ENCODE data around the gene AK4. TPM values are rescaled to one million over a fixed set of nuclear protein-coding genes. Genes with fewer than 3 reads are reported as not detected.

Gene AK4
- total and polyA plus RNA-seq, 10 donors: 0.46 to 15.1 (median 4.3) TPM

GRCh38 chr1:65267271-65267670, 119.3 kb downstream of the AK4 start:
- no peak overlapping the region for H3K27ac ChIP-seq
- H3K4me1 ChIP-seq: peaks cover 7 to 30% (median 21%) of the 10 kb centered on the region in 6 donors
- no peaks in the 10 kb centered on the region for H3K9me3 ChIP-seq
- H3K4me3 ChIP-seq: no peak overlapping the region
- H3K27me3 ChIP-seq (replicated peaks in 1 of 7): peaks cover 0 to 34% (median 8%) of the 10 kb centered on the region in 7 donors
- TF ChIP-seq POLR2AphosphoS5 (IDR thresholded peaks at IDR 0.05) (no peak), CTCF (IDR thresholded peaks at IDR 0.05 in 8 of 11, conservative IDR thresholded peaks at IDR 0.05 in 3 of 11) (no peak), POLR2A (IDR thresholded peaks at IDR 0.05) (no peak)
- no peaks in the 10 kb centered on the region for H3K36me3 ChIP-seq
- intact Hi-C loops (cut with DNase I; ENCODE audit: low total_unique reads): no loop called here
- 40 to 72% (median 59%) methylated on average over 4 of the region's 4 CpGs for whole genome bisulfite sequencing, 5 donors
- no peak for DNase-seq

- WGBS, 5 donors: 53 to 83% (median 63%) methylated on average over 1 of the region's 1 CpG
- TF ChIP-seq POLR2A (IDR thresholded peaks at IDR 0.05): no peak
- TF ChIP-seq POLR2AphosphoS5 (IDR thresholded peaks at IDR 0.05): no peak
- no peak for TF ChIP-seq CTCF (IDR thresholded peaks at IDR 0.05 in 8 of 11, conservative IDR thresholded peaks at IDR 0.05 in 3 of 11)
- no peaks in the 10 kb centered on the region for H3K36me3 ChIP-seq
- H3K4me1 ChIP-seq: peaks cover 7 to 30% (median 21%) of the 10 kb centered on the region in 6 donors
- no peak overlapping the region for H3K4me3 ChIP-seq
- no peak for DNase-seq
- no peak overlapping the region for H3K27ac ChIP-seq
- H3K27me3 ChIP-seq (replicated peaks in 1 of 7): peaks cover 0 to 34% (median 8%) of the 10 kb centered on the region in 7 donors
- H3K9me3 ChIP-seq: no peaks in the 10 kb centered on the region
- intact Hi-C loops (cut with DNase I; ENCODE audit: low total_unique reads): no loop called here
Measured at GRCh38 chr1:65267683-65268082, 119.7 kb downstream of the AK4 start.

GRCh38 chr1:65269612-65270011, 121.6 kb downstream of the AK4 start:
- TF ChIP-seq CTCF (IDR thresholded peaks at IDR 0.05 in 8 of 11, conservative IDR thresholded peaks at IDR 0.05 in 3 of 11) (no peak), POLR2AphosphoS5 (IDR thresholded peaks at IDR 0.05) (no peak), POLR2A (IDR thresholded peaks at IDR 0.05) (no peak)
- no peak overlapping the region for H3K27ac ChIP-seq
- DNase-seq: no peak
- H3K36me3 ChIP-seq: no peaks in the 10 kb centered on the region
- H3K27me3 ChIP-seq (replicated peaks in 1 of 7): peaks cover 0 to 28% (median 6%) of the 10 kb centered on the region in 7 donors
- peaks cover 7 to 26% (median 20%) of the 10 kb centered on the region in 6 donors for H3K4me1 ChIP-seq
- no peak overlapping the region for H3K4me3 ChIP-seq
- H3K9me3 ChIP-seq: no peaks in the 10 kb centered on the region
- intact Hi-C loops (cut with DNase I; ENCODE audit: low total_unique reads): no loop called here
- WGBS, 5 donors: 88 to 92% (median 90%) methylated on average over 2 of the region's 2 CpGs

GRCh38 chr1:65276197-65276939, 128.4 kb downstream of the AK4 start:
- TF ChIP-seq POLR2AphosphoS5 (IDR thresholded peaks at IDR 0.05) (no peak), CTCF (IDR thresholded peaks at IDR 0.05 in 8 of 11, conservative IDR thresholded peaks at IDR 0.05 in 3 of 11) (no peak), POLR2A (IDR thresholded peaks at IDR 0.05) (no peak)
- 45 to 76% (median 66%) methylated on average over 1 of the region's 1 CpG for WGBS, 5 donors
- Histone ChIP-seq H3K9me3 (no peaks in the 10 kb centered on the region), H3K4me3 (no peak overlapping the region), H3K27me3 (replicated peaks in 1 of 7) (no peaks in the 10 kb centered on the region), H3K27ac (no peak overlapping the region), H3K36me3 (no peaks in the 10 kb centered on the region), H3K4me1 (peaks cover 0 to 11% (median 0%) of the 10 kb centered on the region in 6 donors)
- no peak for DNase-seq
- intact Hi-C loops (cut with DNase I; ENCODE audit: low total_unique reads): no loop called here

All from spleen (tissue), 11 donors.